PC-9 (cell line): Measurements from ENCODE around the gene LOXL1. TPM values are rescaled to one million over a fixed set of nuclear protein-coding genes. Genes with fewer than 3 reads are reported as not detected.

Source experiments
- Bru-seq: library from RNA; stranded (reverse); fragments of 400-500 nt; gene quantifications from one replicate; lab custom pipeline; 2021; lab: Mats Ljungman, UMichigan
- BruChase-seq, 2 experiments: library from RNA; stranded (reverse); fragments of 400-500 nt; gene quantifications; one replicate each; lab custom pipeline; 2021; lab: Mats Ljungman, UMichigan
- BruUV-seq: library from RNA; stranded (reverse); fragments of 400-500 nt; replicated peaks from 2 replicates; lab custom pipeline; 2021; lab: Mats Ljungman, UMichigan
- CTCF ChIA-PET: fragments of 300-600 bp; sonication (Branson Sonifier 250); formaldehyde crosslinking; loops from one replicate; lab custom pipeline; 2022; ENCODE audit warnings: antibody characterized with exemption; lab: Charles Lee
- POLR2A ChIA-PET: fragments of 300-600 bp; sonication (Branson Sonifier 250); formaldehyde crosslinking; loops from one replicate; lab custom pipeline; 2022; ENCODE audit warnings: antibody characterized with exemption; ENCODE audit not compliant: unreplicated experiment; lab: Charles Lee
- DNase-seq, 2 experiments: peaks; one replicate each; pipeline versions ENCODE4 v3.0.0 to v3.0.0-alpha.2; 2015 to 2022; ENCODE audit warnings: mixed read lengths in 1 of 2
- H2AFZ ChIP-seq: fragments of 200-600 bp; sonication (generic); 2 replicates; pipeline ENCODE4 v1.8.1; 2017; ENCODE audit warnings: antibody characterized with exemption
- H3F3A ChIP-seq: fragments of 200-600 bp; sonication (generic); 2 replicates; pipeline ENCODE4 v1.8.1; 2017; ENCODE audit warnings: antibody characterized with exemption, mild to moderate bottlenecking, low read depth; ENCODE audit not compliant: insufficient read depth
- H3K27ac ChIP-seq: fragments of 200-600 bp; sonication (generic); 2 replicates; pipeline ENCODE4 v1.6.1; 2016; ENCODE audit warnings: mixed run types
- H3K27me3 ChIP-seq: fragments of 200-600 bp; sonication (generic); 2 replicates; pipeline ENCODE4 v1.6.1; 2016; ENCODE audit warnings: low read depth, mixed run types; ENCODE audit not compliant: insufficient read depth
- H3K36me3 ChIP-seq: fragments of 200-600 bp; sonication (generic); 2 replicates; pipeline ENCODE4 v1.6.1; 2016; ENCODE audit warnings: low read depth, mixed run types
- H3K4me1 ChIP-seq: fragments of 200-600 bp; sonication (generic); replicated peaks from 2 replicates; pipeline ENCODE4 v1.6.1; 2016; ENCODE audit warnings: mixed run types; ENCODE audit not compliant: insufficient read depth
- H3K4me2 ChIP-seq: fragments of 200-600 bp; sonication (generic); 2 replicates; pipeline ENCODE4 v1.6.1; 2017; ENCODE audit warnings: mixed run types
- H3K4me3 ChIP-seq: fragments of 200-600 bp; sonication (generic); 2 replicates; pipeline ENCODE4 v1.6.1; 2016; ENCODE audit warnings: mixed run types
- H3K79me2 ChIP-seq: fragments of 200-600 bp; sonication (generic); 2 replicates; pipeline ENCODE4 v1.6.1; 2017; ENCODE audit warnings: low read depth, mixed run types
- H3K9me2 ChIP-seq: fragments of 200-600 bp; sonication (generic); 2 replicates; pipeline ENCODE4 v1.8.1; 2017; ENCODE audit warnings: mild to moderate bottlenecking; ENCODE audit not compliant: insufficient read depth
- H3K9me3 ChIP-seq: fragments of 200-600 bp; sonication (generic); 2 replicates; pipeline ENCODE4 v1.8.1; 2016; ENCODE audit warnings: low read depth; ENCODE audit not compliant: insufficient read depth
- H4K20me1 ChIP-seq: fragments of 200-600 bp; sonication (generic); 2 replicates; pipeline ENCODE4 v1.8.1; 2017; ENCODE audit not compliant: insufficient read depth
- EZH2 ChIP-seq: fragments of 200-600 bp; sonication (generic); IDR thresholded peaks from 2 replicates; pipeline ENCODE4 v1.8.0; 2017; ENCODE audit warnings: antibody characterized with exemption, low read depth
- intact Hi-C: fragments of 100-400 bp; cut with micrococcal nuclease; formaldehyde crosslinking; loops from one replicate; pipeline ENCODE4 v1.10.0; 2022; ENCODE audit not compliant: unreplicated experiment
- long read RNA-seq: library from polyadenylated mRNA; stranded (forward); transcript quantifications from one replicate; pipeline ENCODE4 v2.0.0, GENCODE V29; 2022
- total RNA-seq: library from RNA; stranded (reverse); gene quantifications from 2 replicates; pipeline ENCODE4 v1.2.3, GENCODE V29; 2021
- TF ChIP-seq, protein P1 (sequence below): fragments of 200-600 bp; sonication (generic); conservative IDR thresholded peaks from 2 replicates; pipeline ENCODE4 v1.6.1; 2017; ENCODE audit warnings: mixed run types, antibody characterized with exemption, mild to moderate bottlenecking, moderate library complexity

Gene LOXL1, protein sequence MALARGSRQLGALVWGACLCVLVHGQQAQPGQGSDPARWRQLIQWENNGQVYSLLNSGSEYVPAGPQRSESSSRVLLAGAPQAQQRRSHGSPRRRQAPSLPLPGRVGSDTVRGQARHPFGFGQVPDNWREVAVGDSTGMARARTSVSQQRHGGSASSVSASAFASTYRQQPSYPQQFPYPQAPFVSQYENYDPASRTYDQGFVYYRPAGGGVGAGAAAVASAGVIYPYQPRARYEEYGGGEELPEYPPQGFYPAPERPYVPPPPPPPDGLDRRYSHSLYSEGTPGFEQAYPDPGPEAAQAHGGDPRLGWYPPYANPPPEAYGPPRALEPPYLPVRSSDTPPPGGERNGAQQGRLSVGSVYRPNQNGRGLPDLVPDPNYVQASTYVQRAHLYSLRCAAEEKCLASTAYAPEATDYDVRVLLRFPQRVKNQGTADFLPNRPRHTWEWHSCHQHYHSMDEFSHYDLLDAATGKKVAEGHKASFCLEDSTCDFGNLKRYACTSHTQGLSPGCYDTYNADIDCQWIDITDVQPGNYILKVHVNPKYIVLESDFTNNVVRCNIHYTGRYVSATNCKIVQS
- 35.8 and 50.7 TPM in 2 replicates for total RNA-seq
- Bru-seq, nascent RNA: percentile 60 among the genes with signal in this experiment
- BruChase-seq, experiment 1, labeled RNA remaining after a 2-hour chase: percentile 62 among the genes with signal in this experiment
- BruChase-seq, experiment 2, labeled RNA remaining after a 6-hour chase: percentile 70 among the genes with signal in this experiment
- long read RNA-seq, transcript LOXL1-201 (7 exons, 2,351 nt): major isoform, 89 of 97 reads
- long read RNA-seq, partial matches to known transcripts: 2 of 97 reads
- long read RNA-seq, other reads (novel, unspliced or antisense): 5 of 97 reads

DNA sequence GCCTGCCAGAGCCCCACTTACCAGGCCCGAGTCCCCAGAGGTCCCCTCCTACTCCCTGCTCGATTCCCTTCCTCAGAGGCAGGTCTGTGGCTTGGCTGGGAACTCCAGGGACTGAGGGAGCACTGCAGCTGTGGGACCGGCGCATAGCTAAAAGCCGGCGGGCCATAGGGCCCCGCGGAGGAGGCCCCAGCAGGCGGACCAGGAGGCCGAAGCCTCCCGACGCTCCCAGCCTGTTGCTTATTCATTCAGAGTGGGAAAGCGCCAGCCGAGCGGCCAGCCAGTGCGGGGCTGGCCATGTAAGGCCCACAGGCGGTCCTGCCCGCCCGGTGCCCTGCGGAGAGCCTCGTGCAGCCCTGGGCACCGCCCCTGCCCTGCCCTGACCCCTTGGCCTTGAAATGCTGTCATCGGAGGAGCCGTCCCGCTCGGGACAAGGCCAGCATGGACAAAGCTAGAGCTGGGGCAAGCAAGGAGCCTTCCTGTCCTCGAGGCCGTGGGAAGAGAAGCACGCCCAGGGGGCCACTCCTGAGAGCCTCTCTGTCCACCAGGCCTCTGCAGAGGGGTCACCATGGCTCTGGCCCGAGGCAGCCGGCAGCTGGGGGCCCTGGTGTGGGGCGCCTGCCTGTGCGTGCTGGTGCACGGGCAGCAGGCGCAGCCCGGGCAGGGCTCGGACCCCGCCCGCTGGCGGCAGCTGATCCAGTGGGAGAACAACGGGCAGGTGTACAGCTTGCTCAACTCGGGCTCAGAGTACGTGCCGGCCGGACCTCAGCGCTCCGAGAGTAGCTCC, at the start of gene LOXL1:
Gene LOXL1, plus strand, starts transcription at position 244 of the 784 bp plus-strand sequence. Its CDS starts 322 bp downstream, at position 566.
- Histone ChIP-seq H3K27me3 (no peaks in the 10 kb centered on the region), H3K9me2 (no peaks in the 10 kb centered on the region), H3K79me2 (peaks cover 34% of the 10 kb centered on the region), H3K4me1 (peaks cover 51% of the 10 kb centered on the region), H3K4me3 (peak within 1 kb of the TSS; percentile 62), H3K9me3 (no peaks in the 10 kb centered on the region), H4K20me1 (peaks cover 7% of the 10 kb centered on the region), H2AFZ (peak within 1 kb of the TSS; percentile 93), H3K36me3 (no peaks in the 10 kb centered on the region), H3F3A (peaks cover 25% of the 10 kb centered on the region), H3K27ac (peak within 1 kb of the TSS; percentile 54), H3K4me2 (peak within 1 kb of the TSS; percentile 85)
- peak; percentile 48 to 65 for DNase-seq
- ChIA-PET POLR2A (interaction anchor here (0.6 to 0.7 kb wide), 2 partner anchors 11 to 40 kb away, joined by 3 to 4 read pairs; no protein-coding TSS in a partner anchor), CTCF (interaction anchor here (0.6 to 1.2 kb wide), 3 partner anchors 14 to 30 kb away, joined by 3 to 5 read pairs (median 4); no protein-coding TSS in a partner anchor)
- no peak for TF ChIP-seq EZH2
- TF ChIP-seq, protein P1, sequence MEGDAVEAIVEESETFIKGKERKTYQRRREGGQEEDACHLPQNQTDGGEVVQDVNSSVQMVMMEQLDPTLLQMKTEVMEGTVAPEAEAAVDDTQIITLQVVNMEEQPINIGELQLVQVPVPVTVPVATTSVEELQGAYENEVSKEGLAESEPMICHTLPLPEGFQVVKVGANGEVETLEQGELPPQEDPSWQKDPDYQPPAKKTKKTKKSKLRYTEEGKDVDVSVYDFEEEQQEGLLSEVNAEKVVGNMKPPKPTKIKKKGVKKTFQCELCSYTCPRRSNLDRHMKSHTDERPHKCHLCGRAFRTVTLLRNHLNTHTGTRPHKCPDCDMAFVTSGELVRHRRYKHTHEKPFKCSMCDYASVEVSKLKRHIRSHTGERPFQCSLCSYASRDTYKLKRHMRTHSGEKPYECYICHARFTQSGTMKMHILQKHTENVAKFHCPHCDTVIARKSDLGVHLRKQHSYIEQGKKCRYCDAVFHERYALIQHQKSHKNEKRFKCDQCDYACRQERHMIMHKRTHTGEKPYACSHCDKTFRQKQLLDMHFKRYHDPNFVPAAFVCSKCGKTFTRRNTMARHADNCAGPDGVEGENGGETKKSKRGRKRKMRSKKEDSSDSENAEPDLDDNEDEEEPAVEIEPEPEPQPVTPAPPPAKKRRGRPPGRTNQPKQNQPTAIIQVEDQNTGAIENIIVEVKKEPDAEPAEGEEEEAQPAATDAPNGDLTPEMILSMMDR: no peak
- intact Hi-C loops: loop anchor here (2.0 to 5.0 kb wide), 2 partner anchors 30 to 36 kb away; no protein-coding TSS in a partner anchor
- no TSS peak for BruUV-seq

DNA sequence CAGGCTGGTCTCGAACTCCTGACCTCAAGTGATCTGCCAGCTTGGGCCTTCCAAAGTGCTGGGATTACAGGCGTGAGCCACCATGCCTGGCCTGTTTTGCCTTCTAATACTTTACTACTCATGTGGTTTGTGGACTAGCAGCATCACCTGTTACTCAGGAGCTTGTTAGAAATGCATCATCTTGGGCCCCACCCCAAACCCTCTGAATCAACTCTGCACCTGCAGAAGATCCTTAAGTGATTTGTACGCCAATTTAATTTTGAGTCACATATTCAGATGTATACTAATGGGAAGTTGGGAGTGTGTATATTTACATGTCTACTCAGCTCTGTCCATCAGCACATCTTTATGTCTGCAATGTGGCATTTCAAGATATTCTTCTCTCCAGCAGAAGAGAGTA, 46.8 kb upstream of the LOXL1 start:
- Histone ChIP-seq H3K27ac (no peak overlapping the region), H4K20me1 (no peaks in the 10 kb centered on the region), H3K36me3 (no peaks in the 10 kb centered on the region), H3K4me1 (no peaks in the 10 kb centered on the region), H3K9me2 (no peaks in the 10 kb centered on the region), H3K9me3 (no peaks in the 10 kb centered on the region), H3K27me3 (peaks cover 21% of the 10 kb centered on the region), H3K79me2 (no peaks in the 10 kb centered on the region), H2AFZ (no peak overlapping the region), H3F3A (no peaks in the 10 kb centered on the region), H3K4me2 (no peak overlapping the region), H3K4me3 (no peak overlapping the region)
- intact Hi-C loops: loop anchor here (10.0 kb wide), 1 partner anchor 85 kb away; no protein-coding TSS in a partner anchor
- DNase-seq: no peak
- ChIA-PET CTCF (no interaction called here), POLR2A (no interaction called here)
- TF ChIP-seq, protein P1: no peak
- no peak for TF ChIP-seq EZH2
- no TSS peak for BruUV-seq
